ENCODE results near the gene PRRG2.

The PRRG2 gene

GRCh38 chr19:49581007-49581508 lies at the start of gene PRRG2:
PRRG2 (plus strand) TSS chr19:49581316; CDS start chr19:49583220, 1,904 bp downstream.
- DNase-seq = no peak

- DNase-seq = peak in 50 of 58 donors; percentile 17 to 82 (median 57)
Observed at GRCh38 chr19:49533551-49534488, 47.3 kb upstream of the PRRG2 start.

- no peak for DNase-seq
Observed at GRCh38 chr19:49534632-49535385, 46.3 kb upstream of the PRRG2 start.

DNA sequence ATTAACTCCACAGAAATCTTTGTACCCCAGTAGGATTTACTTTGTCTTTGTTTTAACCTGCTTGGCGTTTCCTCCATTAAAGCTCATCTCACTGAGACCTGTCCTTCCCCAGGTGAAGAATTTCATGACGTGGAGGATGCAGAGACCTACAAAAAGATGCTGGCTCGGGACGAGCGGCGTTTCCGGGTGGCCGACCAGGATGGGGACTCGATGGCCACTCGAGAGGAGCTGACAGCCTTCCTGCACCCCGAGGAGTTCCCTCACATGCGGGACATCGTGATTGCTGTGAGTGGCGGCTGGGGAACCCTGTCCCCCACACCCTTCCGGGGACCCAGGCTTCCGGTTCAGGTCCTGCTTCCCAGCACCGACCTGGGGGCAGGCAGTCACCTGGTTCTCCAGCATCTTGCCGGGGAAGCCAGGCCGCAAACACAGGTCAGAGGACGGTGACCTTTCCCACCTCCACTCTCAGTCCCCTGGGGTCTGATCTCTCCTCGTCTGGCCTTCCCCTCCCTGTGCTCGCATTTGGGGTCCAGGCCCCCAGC lies 44.1 kb upstream of the PRRG2 start:
- no peak for DNase-seq

DNA sequence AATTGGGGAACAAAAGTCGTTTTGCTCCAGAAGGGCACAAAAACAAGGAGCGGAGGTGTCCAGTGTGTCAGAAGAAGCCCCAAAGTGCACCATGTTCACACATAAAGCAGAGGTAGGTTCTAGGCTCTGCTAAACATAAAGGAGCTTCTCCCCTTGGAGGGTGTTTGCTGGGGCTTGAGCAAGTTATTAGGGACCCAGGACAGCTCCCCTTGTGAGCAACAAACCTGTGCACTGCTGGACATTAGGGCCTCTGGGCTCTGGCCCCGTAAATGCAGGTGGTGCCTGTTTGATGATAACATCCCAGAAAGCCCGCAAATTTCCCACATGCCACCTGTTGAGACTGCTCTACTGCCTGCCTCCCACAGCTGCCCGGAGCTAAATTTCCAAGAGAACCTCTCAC lies 42.5 kb upstream of the PRRG2 start:
- no peak for DNase-seq

- DNase-seq = no peak
Observed at GRCh38 chr19:49539192-49539952, 41.7 kb upstream of the PRRG2 start.

- DNase-seq = no peak
Observed at GRCh38 chr19:49541914-49542313, 39.2 kb upstream of the PRRG2 start.

- DNase-seq = no peak
Observed at GRCh38 chr19:49542446-49542845, 38.7 kb upstream of the PRRG2 start.

DNA sequence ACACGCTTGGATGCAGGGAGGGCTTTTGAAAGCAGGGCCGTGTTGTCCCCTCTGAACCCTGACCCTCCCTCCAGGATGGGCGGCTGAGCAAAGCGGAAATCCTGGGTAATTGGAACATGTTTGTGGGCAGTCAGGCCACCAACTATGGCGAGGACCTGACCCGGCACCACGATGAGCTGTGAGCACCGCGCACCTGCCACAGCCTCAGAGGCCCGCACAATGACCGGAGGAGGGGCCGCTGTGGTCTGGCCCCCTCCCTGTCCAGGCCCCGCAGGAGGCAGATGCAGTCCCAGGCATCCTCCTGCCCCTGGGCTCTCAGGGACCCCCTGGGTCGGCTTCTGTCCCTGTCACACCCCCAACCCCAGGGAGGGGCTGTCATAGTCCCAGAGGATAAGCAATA lies 38.1 kb upstream of the PRRG2 start:
- no peak for DNase-seq

- no peak for DNase-seq
Observed at GRCh38 chr19:49544154-49544553, 37.0 kb upstream of the PRRG2 start.

DNA sequence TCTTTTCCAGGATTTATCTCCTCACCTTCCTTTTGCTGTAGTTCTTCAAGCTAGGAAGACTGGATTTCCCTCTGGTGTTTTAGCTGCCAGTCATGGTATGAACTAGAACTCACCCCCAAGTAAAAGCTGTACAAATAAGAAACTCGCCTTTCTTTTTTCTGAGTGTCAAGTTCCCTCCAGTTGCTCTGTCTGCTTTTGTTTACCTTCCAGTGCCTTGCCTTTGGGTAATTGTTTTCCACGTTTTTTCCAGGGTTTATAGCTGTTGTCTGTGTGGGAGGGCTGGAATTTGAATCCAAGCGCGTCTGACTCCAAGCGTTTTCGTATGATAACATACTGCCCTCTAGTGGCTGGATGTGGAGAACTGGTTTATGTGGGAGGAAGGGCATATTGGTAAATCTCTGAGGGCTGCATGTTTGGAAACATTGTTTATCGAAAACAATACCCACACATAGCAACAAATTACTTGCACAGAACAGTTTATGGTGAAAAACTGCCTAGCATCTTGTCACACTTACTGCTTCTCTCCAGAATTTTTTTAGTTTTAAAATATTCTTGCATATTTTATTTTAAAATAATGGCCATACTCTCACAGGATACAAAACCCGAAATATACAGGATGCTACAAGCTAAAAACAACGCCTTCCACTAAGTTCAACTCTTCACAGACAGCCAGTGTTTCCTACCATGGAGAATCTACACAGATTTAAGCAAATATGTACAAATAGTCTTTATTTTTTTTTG lies 34.1 kb upstream of the PRRG2 start:
- peak in 47 of 58 donors; percentile 5 to 78 (median 43) for DNase-seq

GRCh38 chr19:49549045-49549444 lies 32.1 kb upstream of the PRRG2 start:
- no peak for DNase-seq

DNA sequence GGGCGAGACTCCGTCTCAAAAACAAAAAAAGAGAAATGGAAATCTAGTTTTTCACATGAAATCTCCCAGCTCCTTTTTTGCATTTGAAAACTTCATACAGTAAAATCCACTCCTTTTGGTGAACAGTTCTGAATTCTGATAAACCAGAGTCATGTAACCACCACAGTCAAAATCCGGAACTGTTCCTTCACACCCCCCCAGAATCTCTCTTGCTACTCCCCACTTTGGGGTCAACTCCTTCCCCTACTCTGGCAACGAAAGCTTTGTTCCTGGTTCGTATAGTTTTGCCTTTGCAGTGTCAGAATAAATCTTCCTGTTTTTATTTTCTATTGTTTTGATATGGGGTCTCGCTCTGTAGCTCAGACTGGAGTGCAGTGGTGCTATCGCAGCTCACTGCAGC lies 29.6 kb upstream of the PRRG2 start:
- no peak for DNase-seq

GRCh38 chr19:49552749-49553148 lies 28.4 kb upstream of the PRRG2 start:
- DNase-seq = peak in 3 of 58 donors; percentile 7 to 13 (median 8)

GRCh38 chr19:49553451-49554271 lies 27.5 kb upstream of the PRRG2 start:
- DNase-seq = no peak

GRCh38 chr19:49554701-49555181 lies 26.4 kb upstream of the PRRG2 start:
- peak in 2 of 58 donors; percentile 14 to 25 for DNase-seq

GRCh38 chr19:49555600-49556411 lies 25.3 kb upstream of the PRRG2 start:
- DNase-seq = peak in 13 of 58 donors; percentile 6 to 33 (median 17)

Measured in anterior cingulate cortex (tissue), 58 donors.